HG03342 (cell line): ENCODE results near the gene FYCO1.

ENCODE experiments used
- ATAC-seq: cut with Tn5 transposase; IDR thresholded peaks from one replicate; pipeline ENCODE4 v1.9.1; 2021; ENCODE audit warnings: mild to moderate bottlenecking, moderate library complexity; ENCODE audit not compliant: unreplicated experiment

FYCO1 gene

DNA sequence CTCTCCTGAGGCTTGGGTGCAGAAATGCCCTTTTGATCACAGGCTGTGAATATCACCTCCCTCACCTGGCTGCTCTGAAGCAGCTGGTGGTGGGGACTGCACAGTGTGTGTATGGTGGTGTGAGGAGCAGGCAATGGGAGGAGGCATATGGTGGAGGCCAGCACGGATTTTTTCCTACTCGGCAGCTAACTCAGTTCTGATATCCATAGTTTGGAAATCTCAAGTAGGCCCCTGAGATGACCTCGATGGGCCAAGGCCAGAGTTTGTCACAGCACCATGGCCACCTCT is 73.6 kb downstream of the FYCO1 start:
- ATAC-seq = no peak

DNA sequence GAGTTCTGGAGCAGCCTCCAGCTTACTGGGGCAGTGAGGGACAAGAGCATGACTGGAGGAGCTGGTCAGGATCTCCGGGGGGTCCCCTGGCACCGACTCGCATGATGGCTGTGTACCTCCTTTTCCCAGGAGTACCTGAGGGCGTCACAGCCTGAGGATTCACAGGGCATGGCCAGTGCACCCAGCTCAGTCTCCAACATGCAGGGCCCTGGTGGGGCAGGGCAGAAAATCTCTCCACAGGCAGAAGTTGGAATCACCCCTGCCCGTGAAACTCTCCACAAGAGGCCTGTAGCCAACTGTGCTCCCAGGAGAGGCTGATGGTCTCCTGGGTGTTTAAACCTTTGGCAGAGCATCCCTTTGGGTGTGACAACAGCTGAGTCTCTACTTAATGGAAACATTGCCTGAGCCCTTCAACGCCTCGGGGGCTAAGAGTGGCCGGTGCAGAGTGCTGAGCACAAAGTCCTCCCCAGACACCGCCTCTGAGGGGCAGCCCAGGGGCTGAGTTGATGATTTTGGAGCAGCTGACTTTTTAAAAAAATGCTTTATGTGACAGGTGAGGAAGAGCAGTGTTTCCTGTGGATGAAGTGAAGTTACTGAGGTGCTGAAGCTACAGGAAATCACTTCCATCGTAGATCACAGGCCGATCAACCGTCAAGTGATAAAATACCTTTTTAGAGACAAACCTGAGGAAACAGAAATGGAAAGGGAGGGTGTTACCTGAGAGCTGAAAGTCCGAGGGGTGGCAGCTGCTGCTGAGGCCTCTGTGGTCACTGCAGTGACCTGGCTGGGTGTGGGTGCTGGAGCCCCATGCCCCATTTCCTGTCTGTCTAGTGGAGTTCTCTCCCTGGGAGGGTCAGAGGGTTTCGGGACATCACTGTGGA is 74.2 kb downstream of the FYCO1 start:
- ATAC-seq = no peak

DNA sequence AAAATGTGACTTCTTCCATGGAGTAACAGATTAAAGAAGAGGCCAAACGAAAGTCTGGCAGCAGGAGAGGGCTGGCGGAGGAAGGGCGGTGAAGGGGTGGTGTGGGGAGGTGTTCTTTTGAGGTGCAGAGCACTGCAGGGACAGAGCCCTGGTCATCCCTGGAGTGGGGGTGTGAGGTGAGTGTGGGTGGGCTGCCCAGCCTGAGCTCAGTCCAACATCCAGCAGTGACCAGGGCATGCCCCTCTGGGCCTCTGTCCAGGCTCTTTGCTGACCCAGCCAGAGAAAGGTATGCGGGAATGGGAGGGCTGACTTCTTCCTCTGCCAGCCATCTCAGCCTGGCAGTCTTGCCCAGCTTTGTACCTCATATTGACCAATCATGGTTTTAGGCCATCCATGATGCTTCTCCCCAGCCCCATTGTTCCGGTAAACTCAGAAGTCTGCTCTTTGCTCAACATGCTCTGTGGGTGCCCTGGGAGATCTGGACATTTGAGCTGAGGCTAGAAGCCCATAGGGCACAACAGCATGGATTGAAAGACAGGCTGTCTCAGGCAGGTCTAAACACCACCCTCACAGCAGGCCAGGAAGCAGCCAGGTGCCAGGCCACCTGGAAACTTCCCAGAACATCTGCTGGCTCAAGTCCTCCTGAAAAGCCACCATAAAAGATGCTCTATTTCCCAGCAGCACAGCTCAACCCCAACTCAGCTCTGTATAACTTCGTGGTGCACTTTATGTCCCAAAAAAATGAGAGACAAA is 78.3 kb downstream of the FYCO1 start:
- ATAC-seq = no peak

DNA sequence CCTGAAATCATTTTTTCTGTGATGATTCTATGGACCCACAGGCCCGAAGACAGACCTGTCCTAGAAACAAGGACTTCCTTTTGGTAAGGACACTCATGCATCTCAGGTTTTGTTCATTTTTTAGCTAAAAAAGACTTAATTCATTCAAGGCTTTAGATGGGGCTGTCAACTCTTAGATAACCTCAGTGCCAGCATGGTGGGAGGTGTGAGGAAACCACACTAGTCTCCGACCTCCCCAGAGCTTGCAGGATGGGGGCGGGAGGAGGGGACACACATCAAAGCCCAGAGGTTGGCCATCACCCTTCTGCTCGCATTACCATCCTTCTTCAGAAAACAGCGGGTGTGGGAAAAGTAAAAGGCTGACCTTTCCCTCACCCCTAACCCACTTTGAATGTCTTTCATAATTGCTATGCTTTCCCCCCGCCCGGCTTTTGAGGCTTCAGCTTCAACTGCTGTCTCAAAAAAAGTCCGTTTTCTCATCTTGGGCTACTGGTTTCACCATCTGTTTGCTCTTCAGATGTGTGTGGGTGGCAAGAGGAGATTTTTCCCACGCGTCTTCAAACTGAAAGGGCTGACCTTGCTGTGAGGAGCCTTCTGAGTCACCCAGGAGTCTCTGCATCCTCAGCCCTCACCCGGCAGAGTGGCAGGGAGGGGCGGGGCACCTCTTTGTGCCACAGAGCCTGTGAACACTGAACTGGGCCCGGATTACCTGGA is 79.9 kb downstream of the FYCO1 start:
- peak; percentile 82 for ATAC-seq

DNA sequence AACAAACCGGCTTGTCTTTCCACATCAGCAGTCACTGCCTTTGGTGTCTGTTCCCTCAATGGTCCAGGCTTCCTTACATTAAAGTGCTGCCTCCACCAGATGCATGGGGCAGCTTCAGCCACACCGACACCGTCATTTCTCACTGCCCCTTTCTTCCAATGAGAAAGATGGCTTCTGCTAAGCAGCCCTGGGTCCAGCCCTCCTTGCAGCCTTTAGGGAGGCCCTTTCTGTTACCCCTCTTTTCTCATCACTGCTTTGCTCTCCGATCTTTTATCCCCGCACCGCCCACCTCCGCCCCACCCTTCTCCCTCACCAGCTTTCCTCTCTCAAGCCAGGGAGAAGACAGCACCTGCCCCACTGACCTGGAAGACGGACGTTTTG is 80.6 kb downstream of the FYCO1 start:
- ATAC-seq = no peak

DNA sequence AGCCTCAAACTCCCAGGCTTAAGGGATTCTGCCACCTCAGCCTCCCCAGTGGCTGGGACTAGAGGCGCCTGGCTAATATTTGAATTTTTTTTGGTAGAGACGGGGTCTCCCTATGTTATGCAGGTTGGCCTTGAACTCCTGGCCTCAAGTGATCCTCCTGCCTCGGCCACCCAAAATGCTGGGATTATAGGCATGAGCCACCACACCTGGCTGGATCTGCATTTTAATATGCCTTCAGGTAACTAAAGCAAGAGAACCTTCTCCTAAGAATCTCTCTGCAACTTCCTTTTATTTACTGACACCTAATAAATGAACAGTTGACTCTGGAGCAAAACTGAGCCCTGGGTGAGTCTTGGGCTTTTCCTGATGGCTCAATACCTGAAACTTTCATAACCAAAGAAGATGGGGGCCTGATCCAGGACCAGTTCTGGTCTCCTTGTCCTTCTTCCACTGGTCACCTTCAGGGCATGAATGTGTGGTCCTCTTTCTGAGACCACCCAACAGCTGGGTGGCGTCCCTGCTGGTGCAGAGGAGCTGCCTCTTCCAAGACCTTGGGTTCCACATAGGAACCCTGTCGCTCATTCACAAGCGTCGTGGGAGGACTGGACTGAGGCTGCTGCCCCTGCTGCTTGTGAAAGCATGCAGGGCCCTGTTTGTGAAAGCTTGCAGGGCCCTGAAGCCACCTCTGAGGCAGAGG is 81.1 kb downstream of the FYCO1 start:
- no peak for ATAC-seq

DNA sequence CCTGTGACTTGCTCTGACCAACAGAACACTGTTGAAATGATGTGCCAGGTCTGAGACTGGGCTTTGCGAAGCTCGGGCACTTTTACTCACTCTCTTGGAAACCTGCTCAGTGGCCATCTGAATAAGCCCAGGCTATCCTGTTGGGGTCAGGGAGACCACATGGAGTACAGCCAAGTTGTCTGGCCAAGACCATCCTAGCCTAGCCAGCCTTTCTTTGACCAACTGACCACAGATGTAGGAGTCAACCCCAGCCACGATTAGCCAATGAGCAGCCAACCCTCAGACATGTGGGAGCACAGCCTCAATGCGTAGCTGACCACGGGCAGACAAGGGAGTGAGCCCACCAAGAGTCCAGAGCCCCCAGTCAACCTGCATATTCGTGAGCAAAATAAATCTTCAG is 83.2 kb downstream of the FYCO1 start:
- ATAC-seq = no peak

DNA sequence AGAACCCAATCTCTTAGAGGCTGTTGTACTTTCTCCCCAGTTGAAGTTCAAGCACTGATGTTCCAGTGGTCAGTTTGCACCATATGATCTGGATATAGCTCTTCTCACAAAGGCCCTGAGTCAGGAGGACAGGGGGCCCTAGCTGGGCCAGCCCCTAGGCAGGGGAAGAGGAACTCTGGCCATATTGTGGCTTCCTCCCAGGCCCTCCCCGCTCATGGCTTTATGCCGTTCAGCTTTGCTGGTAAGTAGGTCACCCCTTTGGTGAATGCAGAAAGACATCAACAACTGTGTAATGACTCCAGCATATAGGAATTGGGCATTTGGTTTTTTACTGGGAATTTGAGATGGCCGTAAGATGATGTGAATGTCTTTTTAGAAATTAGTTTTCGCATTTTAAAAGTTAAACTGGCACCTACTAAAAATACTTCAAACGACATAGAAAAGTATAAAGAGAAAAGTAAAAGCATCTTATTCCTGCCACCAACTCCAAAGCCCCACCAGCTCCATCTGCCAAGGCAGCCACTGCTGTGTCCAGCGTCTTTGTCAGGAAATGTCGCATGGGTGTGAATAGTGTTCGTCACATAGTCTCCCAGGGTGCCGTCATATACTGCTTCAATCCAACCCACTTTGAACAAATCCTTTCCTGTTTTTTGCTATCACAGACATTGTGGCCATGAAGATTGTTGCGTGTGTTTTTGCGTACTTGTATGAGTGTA is 84.0 kb downstream of the FYCO1 start:
- ATAC-seq = no peak

DNA sequence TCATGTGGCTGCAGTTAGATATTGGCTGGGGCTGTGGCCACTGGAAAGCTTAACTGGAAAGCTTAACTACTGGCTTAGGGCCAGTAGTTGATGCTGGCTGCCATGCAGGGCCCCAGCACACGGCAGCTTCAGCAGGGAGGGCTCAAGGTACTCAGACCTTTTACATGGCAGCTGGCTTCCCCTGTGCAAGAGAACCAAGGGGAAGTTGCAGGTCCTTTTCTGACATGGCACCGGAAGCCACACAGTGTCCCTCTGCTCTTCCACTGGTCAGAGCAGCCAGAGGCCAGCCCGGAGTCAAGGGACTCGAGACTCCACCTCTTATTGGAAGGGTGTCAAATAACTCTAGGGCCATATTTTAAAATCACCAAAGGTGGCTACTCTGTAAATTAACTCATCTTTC is 84.7 kb downstream of the FYCO1 start:
- ATAC-seq = no peak

DNA sequence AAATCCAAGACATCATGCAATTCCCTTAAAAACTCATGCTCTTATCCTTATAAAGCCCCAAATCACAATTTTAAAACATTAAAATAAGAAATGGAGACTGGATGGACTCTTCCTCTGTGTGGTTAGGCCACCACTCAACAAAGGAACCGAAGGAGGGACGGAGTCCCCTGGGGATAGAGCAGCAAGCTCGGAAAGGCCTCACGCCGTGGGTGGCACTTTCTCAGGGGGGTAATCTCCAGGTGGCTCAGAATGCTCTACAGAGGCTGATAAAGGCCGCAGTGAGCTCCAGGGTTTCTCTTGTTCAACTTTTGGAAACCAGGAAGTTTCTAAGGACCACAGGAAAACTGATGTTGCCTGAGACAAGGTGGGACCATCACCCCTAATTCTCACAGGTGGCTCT is 86.1 kb downstream of the FYCO1 start:
- no peak for ATAC-seq

DNA sequence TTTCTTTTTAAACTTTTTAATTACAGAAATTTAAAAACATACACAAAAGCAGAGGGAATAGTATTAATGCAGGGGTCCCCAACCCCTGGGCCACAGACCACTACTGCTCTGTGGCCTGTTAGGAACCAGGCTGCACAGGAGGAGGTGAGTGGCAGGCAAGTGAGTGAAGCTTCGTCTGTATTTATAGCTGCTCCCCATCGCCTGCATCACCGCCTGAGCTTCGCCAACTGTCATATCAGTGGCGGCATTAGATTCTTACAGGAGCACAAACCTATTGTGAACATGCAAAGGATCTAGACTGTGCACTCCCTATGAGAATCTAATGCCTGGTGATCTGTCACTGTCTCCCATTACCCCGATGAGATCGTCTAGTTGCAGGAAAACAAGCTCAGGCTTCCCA is 86.9 kb downstream of the FYCO1 start:
- ATAC-seq = no peak

DNA sequence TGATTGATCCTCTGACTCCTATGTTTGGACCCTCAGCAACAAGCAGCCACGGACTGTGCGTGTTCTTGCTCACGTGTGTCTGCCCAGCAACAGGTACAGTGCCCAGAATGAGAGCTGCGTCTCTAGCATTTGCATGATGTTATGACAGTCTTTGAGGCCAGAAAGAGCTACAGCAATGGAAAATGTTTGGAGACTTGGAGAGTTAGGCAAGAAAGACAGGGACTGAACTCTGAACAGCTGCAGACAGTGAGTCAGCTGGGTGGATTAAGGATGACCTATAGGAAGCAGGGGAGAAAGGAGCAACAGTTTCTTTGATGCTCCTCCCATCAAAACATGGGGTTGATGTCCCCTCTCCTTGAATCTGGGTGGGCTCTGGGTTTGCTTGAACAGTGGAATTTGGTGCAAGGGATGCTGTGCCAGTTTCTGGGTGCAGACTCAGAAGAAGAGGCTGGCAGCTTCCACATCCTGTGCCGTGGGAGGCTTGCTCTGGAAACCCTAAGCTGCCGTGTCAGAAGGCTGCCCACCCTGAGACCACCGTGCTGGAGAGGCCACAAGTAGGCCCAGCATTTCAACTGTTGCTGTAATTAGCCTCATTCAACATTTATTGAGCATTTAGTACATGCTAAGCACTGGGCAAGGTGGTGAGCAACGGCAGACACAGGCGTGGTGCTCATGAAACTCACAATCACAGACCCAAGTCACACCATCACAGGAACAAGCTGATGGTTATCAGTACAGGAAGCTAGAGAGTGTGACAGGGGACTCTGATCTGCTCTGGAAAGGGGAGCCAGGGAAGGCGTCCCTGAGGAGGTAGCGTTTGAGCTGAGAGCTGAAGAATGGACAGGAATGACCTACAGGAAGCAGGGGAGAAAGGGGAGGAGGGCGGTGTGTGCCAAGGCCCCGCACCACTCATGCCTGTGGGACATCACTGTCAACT is 87.6 kb downstream of the FYCO1 start:
- no peak for ATAC-seq

DNA sequence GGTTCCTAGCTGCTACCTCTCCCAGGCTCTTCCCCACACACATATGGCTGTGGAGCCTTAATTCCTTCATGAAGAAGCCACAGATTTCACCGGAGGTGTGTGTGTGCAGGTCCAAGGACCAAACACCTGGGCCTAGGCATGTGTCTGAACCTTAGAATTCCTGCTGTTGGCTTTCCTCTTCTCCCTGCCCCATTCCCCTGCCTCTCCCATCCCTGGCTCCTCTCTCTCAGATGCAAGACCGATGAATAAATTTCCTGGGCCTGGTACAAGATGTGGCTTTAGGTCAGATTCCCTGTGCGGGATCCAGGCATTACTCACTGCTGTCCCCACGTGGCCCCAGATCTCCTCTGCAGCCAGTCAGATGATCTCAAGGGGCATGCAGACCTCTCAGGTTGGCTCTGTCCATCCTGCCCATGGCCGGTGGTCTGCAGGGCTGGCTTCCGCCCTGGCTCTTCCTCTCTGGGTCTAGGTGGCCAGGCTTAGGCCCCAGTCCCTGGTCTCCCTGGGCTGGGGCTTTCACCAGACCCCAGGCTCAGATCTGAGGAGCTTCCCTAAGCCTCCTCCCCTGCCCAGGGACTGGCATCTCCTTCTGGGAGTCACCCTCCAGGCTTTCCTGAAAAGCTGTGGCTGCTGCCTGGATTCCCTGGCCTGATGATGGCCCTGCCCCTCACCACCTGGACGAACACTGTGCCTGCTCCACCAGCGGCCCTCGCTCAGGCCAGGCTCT is 88.8 kb downstream of the FYCO1 start:
- ATAC-seq = no peak

DNA sequence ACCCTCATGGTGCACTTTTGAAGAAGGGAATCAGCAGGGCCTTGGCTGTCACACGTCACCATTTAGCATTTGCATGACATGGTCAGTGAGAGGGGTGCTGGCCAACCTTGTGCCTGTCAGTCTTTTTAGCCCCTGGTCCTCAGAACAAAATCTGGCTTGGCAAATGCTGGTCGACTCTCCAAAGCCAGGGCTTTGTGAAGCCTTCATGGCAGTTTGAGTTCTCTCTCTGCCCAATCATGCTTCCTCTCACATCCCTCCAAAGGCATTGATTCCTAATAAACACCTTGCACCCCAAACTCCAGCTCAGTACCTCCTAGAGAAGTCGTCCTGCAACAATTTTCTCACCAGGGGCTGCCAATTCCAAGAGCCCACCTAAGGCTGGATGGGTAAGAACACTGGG is 89.9 kb downstream of the FYCO1 start:
- no peak for ATAC-seq

DNA sequence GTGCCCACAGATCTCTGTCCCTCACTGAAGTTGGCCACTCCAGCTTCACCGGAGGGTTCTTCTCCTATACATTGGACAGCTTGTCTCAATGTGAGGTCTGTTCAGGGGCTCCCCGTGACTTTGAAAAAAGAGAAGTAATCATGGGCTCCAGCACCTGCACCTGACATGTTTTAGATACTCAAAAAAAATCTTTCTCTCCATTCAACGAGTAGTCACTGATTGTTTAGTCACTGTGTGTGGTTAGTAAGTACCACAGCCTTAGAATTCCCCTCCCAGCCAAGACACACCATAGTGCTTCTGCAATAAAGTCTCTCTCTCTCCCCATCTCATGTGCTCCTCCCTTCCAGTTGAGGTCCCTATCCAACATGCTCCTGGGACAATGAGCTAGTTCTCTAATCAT is 90.7 kb downstream of the FYCO1 start:
- no peak for ATAC-seq

DNA sequence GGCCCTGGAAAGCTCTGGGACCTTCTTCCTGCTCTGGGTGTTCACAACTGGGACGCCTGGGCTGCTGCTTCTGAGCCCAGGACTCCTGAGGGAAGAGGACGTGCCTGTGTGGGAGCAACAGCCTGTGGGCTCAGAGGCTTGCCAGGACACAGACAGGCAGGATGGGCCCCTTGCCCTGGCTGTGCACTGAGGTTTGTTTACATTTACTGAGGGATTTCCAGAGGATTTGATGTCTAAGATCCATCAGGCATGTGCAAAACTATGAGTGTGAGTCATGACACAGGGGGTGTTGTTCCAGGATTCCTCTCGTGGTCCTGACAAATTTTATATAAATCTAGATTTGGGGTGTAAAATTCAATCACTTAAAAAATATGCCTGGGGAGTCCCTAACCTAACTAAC is 98.7 kb downstream of the FYCO1 start:
- ATAC-seq = no peak

DNA sequence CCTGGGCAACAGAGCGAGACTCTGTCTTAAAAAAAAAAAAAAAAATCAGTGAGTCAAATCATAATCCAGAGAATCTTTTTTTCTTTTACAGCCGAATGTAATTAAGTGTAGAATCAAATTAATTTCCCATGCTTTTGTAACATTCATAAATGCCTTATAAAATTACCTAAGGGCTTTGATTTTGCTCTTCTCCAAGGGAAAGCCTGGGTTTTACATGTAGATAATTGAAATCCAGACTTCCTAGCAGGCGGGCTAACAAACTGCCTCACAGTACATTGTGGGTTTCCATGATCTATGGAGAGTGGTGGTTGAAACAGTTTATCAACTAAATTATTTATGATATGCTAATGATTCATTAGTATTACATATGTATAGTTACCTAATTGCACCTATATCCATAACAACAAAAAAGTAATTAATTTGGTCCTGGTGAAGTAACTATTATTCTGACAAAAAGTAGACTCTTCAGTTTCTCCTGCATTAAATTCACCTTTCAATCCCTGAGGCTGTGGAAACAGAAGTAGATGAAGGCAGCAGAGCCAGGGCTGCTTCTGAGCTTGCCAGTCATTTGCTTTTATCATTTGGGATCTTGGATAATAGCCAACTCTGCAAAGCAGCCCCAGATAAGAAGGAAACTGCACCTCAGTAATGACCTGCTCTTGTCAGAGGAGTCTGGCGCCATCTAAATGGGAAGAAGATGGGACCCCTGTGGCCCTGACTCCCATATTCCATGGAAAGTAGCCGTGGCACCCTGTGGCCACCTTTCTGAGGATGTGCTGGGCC is 99.7 kb downstream of the FYCO1 start:
- no peak for ATAC-seq

DNA sequence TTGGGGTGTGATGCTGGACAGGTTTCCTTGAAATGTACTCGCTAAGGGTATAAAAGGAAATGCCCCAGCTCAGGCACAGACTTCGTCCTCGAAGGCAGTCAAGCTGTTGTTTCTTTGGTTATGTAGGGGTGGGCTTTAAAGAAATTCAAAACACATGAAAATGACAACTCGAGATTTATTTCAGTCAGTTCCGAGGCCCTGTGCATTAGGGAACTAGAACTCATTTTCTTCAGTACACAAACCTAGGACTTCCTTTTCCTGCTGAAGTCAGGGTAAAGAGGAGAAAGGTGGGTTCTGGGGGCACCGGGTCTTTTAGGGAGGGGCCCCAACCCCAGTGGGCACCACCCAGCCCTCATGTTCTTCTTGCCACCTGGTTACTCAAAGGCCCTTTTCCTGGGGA is 101.6 kb downstream of the FYCO1 start:
- no peak for ATAC-seq
